ENCODE results near the gene VWA8.

GRCh38 chr13:41812237-41812636 lies 148.7 kb downstream of the VWA8 start:
- TF ChIP-seq CTCF (IDR thresholded peaks at IDR 0.05; ENCODE audit: control extremely low read depth in 1 of 3, insufficient read depth in 1 of 3, low read depth in 1 of 3, low read length in 3 of 3) (no peak), RXRA (IDR thresholded peaks at IDR 0.05; ENCODE audit: insufficient read depth, low read depth, low read length) (no peak), SUZ12 (IDR thresholded peaks at IDR 0.05; ENCODE audit: low read length) (no peak), EZH2 (IDR thresholded peaks at IDR 0.05; ENCODE audit: low read depth, low read length, severe bottlenecking) (no peak), SRF (IDR thresholded peaks at IDR 0.05; ENCODE audit: low read depth, low read length) (no peak), EGR1 (IDR thresholded peaks at IDR 0.05; ENCODE audit: borderline replicate concordance, low read depth, low read length) (no peak), GABPA (IDR thresholded peaks at IDR 0.05; ENCODE audit: borderline replicate concordance, insufficient read depth, low read length) (no peak), POLR2A (IDR thresholded peaks at IDR 0.05; ENCODE audit: control extremely low read depth in 1 of 2, low read depth in 2 of 2, low read length in 2 of 2) (no peak), YY1 (IDR thresholded peaks at IDR 0.05; ENCODE audit: low read depth, low read length) (no peak), POLR2AphosphoS5 (IDR thresholded peaks at IDR 0.05; ENCODE audit: low read depth, low read length) (no peak), MAX (IDR thresholded peaks at IDR 0.05) (no peak), HDAC6 (IDR thresholded peaks at IDR 0.05; ENCODE audit: low read depth, low read length) (no peak), RAD21 (IDR thresholded peaks at IDR 0.05 in 1 of 2, conservative IDR thresholded peaks at IDR 0.05 in 1 of 2; ENCODE audit: low read depth in 2 of 2, low read length in 2 of 2) (no peak)
